ENCODE measurements around the gene SLC28A1.

DNA sequence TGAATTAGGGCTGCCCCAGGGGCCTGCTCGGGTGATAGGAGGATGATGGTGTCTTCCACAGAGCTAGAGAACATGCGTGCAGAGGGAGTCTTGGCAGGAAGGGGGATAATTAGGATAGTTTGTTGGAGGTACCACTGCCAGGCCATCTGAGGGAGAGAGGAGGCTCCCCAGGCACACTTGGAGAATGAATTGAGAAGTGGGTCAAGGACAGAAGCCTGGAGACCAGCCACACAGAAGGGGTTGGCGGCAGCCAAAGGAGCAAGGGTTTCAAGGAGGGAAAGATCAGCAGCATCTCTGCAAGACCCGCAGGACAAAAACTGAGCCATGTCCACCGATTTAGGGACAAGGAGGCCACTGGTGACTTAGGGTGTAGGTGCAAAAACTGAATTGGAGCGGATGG lies 6.9 kb downstream of the SLC28A1 start:
- no peak for TF ChIP-seq POLR2A (IDR thresholded peaks at IDR 0.05)
- TF ChIP-seq, protein P1, sequence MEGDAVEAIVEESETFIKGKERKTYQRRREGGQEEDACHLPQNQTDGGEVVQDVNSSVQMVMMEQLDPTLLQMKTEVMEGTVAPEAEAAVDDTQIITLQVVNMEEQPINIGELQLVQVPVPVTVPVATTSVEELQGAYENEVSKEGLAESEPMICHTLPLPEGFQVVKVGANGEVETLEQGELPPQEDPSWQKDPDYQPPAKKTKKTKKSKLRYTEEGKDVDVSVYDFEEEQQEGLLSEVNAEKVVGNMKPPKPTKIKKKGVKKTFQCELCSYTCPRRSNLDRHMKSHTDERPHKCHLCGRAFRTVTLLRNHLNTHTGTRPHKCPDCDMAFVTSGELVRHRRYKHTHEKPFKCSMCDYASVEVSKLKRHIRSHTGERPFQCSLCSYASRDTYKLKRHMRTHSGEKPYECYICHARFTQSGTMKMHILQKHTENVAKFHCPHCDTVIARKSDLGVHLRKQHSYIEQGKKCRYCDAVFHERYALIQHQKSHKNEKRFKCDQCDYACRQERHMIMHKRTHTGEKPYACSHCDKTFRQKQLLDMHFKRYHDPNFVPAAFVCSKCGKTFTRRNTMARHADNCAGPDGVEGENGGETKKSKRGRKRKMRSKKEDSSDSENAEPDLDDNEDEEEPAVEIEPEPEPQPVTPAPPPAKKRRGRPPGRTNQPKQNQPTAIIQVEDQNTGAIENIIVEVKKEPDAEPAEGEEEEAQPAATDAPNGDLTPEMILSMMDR (IDR thresholded peaks at IDR 0.05) = no peak

Data from ovary (tissue), 3 donors.